Testis (tissue), 2 donors: ENCODE data around the gene ABCC12.

ENCODE experiments used
- POLR2A ChIP-seq: fragments of 450-650 bp; IDR thresholded peaks from one replicate; pipeline ENCODE4 v1.6.1; 2017; ENCODE audit warnings: antibody characterized with exemption, mild to moderate bottlenecking, moderate library complexity
- TF ChIP-seq, protein P1 (sequence below), 3 experiments: fragments of 450-650 bp in 2 of 3; fragments of 200-600 bp in 1 of 3; sonication (generic) in 1 of 3; IDR thresholded peaks; one replicate each; pipeline ENCODE4 v1.5.1; 2016 to 2019; ENCODE audit warnings: antibody characterized with exemption in 3 of 3, mild to moderate bottlenecking in 2 of 3, moderate library complexity in 1 of 3

DNA sequence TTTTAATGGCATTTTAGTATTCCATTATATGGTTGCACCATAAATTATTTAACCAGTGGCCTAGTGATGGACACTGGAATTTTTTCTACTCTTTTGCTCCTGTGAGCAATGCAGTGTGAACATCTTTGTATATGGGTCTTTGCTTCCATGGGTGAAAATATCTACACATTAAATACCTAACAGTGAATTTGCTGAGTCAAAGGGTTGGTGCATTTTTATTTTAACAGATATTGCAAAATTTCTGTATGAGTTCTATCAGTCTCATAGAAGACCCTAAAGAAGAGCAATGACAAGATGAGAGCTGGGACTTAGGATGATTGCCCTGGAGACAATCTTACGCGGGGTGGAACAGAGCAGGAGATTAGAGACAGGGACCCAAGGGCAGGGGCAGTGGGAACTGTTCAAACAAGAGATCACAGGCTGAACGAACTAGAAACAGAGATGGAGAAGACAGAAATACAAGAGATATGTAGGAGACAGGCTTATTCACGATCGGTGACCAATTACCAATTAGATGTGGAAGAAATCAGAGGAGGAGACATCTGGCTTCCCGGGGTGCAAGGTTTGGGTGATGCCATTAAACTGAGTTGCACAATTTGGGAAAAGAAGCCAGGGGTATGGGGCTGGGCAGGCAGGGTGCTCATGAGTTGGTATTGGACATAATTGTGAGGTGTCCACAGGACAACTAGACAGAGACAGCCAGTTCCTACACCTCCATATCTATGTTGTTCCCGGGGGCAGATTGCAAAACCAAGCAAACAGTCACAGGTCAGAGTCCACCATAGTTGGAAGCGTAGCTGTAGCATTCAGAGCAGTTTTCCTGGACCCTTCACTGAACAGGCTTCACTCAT is 48.4 kb upstream of the ABCC12 start:
- TF ChIP-seq, protein P1, sequence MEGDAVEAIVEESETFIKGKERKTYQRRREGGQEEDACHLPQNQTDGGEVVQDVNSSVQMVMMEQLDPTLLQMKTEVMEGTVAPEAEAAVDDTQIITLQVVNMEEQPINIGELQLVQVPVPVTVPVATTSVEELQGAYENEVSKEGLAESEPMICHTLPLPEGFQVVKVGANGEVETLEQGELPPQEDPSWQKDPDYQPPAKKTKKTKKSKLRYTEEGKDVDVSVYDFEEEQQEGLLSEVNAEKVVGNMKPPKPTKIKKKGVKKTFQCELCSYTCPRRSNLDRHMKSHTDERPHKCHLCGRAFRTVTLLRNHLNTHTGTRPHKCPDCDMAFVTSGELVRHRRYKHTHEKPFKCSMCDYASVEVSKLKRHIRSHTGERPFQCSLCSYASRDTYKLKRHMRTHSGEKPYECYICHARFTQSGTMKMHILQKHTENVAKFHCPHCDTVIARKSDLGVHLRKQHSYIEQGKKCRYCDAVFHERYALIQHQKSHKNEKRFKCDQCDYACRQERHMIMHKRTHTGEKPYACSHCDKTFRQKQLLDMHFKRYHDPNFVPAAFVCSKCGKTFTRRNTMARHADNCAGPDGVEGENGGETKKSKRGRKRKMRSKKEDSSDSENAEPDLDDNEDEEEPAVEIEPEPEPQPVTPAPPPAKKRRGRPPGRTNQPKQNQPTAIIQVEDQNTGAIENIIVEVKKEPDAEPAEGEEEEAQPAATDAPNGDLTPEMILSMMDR (IDR thresholded peaks at IDR 0.05), result no peak
- no peak for TF ChIP-seq POLR2A
